Measurements from ENCODE around the gene JADE1. TPM values are rescaled to one million over a fixed set of nuclear protein-coding genes. Genes with fewer than 3 reads are reported as not detected.

The JADE1 gene
- polyA plus RNA-seq, 1 of the 3 experiments (the other 2 are of a cell fraction), result 9.1 TPM

GRCh38 chr4:128847082-128847724 is 37.7 kb downstream of the JADE1 start:
- TF ChIP-seq USF2 (IDR thresholded peaks at IDR 0.05; ENCODE audit: borderline replicate concordance, low read depth, low read length) (no peak), RXRA (IDR thresholded peaks at IDR 0.05; ENCODE audit: borderline replicate concordance, low read depth) (no peak), TCF12 (IDR thresholded peaks at IDR 0.05) (no peak), MEF2A (IDR thresholded peaks at IDR 0.05; ENCODE audit: borderline replicate concordance, low read depth) (no peak), ZBTB33 (IDR thresholded peaks at IDR 0.05; ENCODE audit: borderline replicate concordance, low read depth) (no peak), EZH2phosphoT487 (IDR thresholded peaks at IDR 0.05; ENCODE audit: borderline replicate concordance, low read depth) (no peak), SIN3A (IDR thresholded peaks at IDR 0.05; ENCODE audit: borderline replicate concordance, low read depth, low read length) (no peak), EP300 (IDR thresholded peaks at IDR 0.05; ENCODE audit: borderline replicate concordance in 1 of 2, low read depth in 1 of 2, low read length in 1 of 2) (no peak), JUND (IDR thresholded peaks at IDR 0.05) (no peak), GABPA (IDR thresholded peaks at IDR 0.05; ENCODE audit: low read depth) (no peak), FOXJ3 (CRISPR knock-in tag; IDR thresholded peaks at IDR 0.05) (no peak), GATA2 (CRISPR knock-in tag; IDR thresholded peaks at IDR 0.05) (no peak), SMC3 (IDR thresholded peaks at IDR 0.05; ENCODE audit: low read depth, low read length) (no peak), MXI1 (IDR thresholded peaks at IDR 0.05; ENCODE audit: low read depth, low read length) (no peak), RAD21 (IDR thresholded peaks at IDR 0.05; ENCODE audit: low read length) (no peak), CHD2 (IDR thresholded peaks at IDR 0.05; ENCODE audit: low read length, partially characterized antibody) (no peak), REST (IDR thresholded peaks at IDR 0.05; ENCODE audit: low read depth, low read length) (no peak), NFIC (IDR thresholded peaks at IDR 0.05; ENCODE audit: borderline replicate concordance) (no peak), NRF1 (IDR thresholded peaks at IDR 0.05; ENCODE audit: low read depth, low read length) (no peak)
- no peak for DNase-seq
- Histone ChIP-seq H3K4me2 (no peak overlapping the region), H3K9me2 (no peaks in the 10 kb centered on the region), H3K9ac (no peak overlapping the region), H3K4me1 (ENCODE audit: control insufficient read depth in 1 of 2, insufficient read depth in 2 of 2, low read depth in 1 of 2, low read length in 1 of 2) (no peaks in the 10 kb centered on the region), H3F3A (replicated peaks; ENCODE audit: insufficient read depth) (no peaks in the 10 kb centered on the region), H3K27ac (ENCODE audit: low read depth in 2 of 2, low read length in 1 of 2) (no peak overlapping the region), H3K9me3 (no peaks in the 10 kb centered on the region), H3K79me2 (ENCODE audit: insufficient read depth) (peaks cover 24% of the 10 kb centered on the region; the same call in 1 of the 2 replicates), H4K20me1 (ENCODE audit: insufficient read depth) (no peaks in the 10 kb centered on the region), H3K36me3 (replicated peaks in 1 of 2; ENCODE audit: control insufficient read depth in 1 of 2, insufficient read depth in 2 of 2, low read length in 1 of 2) (peaks cover 31 to 78% of the 10 kb centered on the region in 2 experiments), H2AFZ (ENCODE audit: low read depth) (no peak overlapping the region), H3K4me3 (ENCODE audit: low read depth in 2 of 2, low read length in 1 of 2) (no peak overlapping the region), H3K27me3 (ENCODE audit: insufficient read depth) (no peaks in the 10 kb centered on the region)
- 96% methylated on average over 7 of the region's 7 CpGs for WGBS (ENCODE audit: low lambda C conversion rate)
- ChIA-PET CTCF (no interaction called here), POLR2A (no interaction called here)

All from SK-N-SH (cell line).